Thyroid gland (tissue), 4 donors: ENCODE measurements around the gene SLC26A4. TPM values are rescaled to one million over a fixed set of nuclear protein-coding genes. Genes with fewer than 3 reads are reported as not detected.

Experiments used
- DNase-seq, 2 donors: peaks; one replicate each; pipeline ENCODE4 v3.0.0-alpha.2; 2019
- H3K27ac ChIP-seq, 3 donors: fragments of 200-600 bp; sonication (generic); 1 replicate in 2 of 3; 2 replicates in 1 of 3; pipeline ENCODE4 v1.5.1; 2016 to 2019; ENCODE audit warnings: mild to moderate bottlenecking in 1 of 3, moderate library complexity in 1 of 3
- H3K27me3 ChIP-seq: fragments of 200-600 bp; sonication (generic); one replicate; pipeline ENCODE4 v1.5.1; 2019
- H3K36me3 ChIP-seq, 2 donors: fragments of 200-600 bp; sonication (generic); one replicate each; pipeline ENCODE4 v1.5.1; 2016 to 2019
- H3K4me1 ChIP-seq, 2 donors: fragments of 200-600 bp; sonication (generic); one replicate each; pipeline ENCODE4 v1.5.1; 2017 to 2019
- H3K4me3 ChIP-seq, 3 donors: fragments of 200-600 bp; sonication (generic); replicated peaks in 1 of 3; 1 replicate in 2 of 3; 2 replicates in 1 of 3; pipeline ENCODE4 v1.5.1; 2016; ENCODE audit warnings: mild to moderate bottlenecking in 1 of 3
- H3K9me3 ChIP-seq: fragments of 200-600 bp; sonication (generic); one replicate; pipeline ENCODE4 v1.5.1; 2017
- POLR2A ChIP-seq, 2 donors: fragments of 450-650 bp; IDR thresholded peaks; one replicate each; pipeline ENCODE4 v1.6.1; 2017; ENCODE audit warnings: antibody characterized with exemption in 2 of 2, mild to moderate bottlenecking in 2 of 2, moderate library complexity in 1 of 2
- WGBS, 2 donors: methylation state at CpG; one replicate each; pipeline ENCODE4 v1.1.5; 2017; 5-methylcytosine and 5-hydroxymethylcytosine counted together
- intact Hi-C: fragments of 100-400 bp; cut with DNase I; formaldehyde crosslinking; loops from one replicate; pipeline ENCODE4 v1.15.1; 2023
- total RNA-seq, 4 donors: library from RNA; depleted of rRNA; stranded (reverse); fragments of >200 nt; gene quantifications; one replicate each; pipeline ENCODE4 v1.2.3, GENCODE V29; 2016
- TF ChIP-seq, protein P1 (sequence below), 6 experiments: fragments of 200-600 bp in 3 of 6; fragments of 450-650 bp in 3 of 6; sonication (generic) in 3 of 6; IDR thresholded peaks; one replicate each; pipeline ENCODE4 v1.5.1; 2016 to 2019; ENCODE audit warnings: antibody characterized with exemption in 6 of 6, mild to moderate bottlenecking in 2 of 6, inconsistent platforms in 1 of 6, moderate library complexity in 1 of 6

Gene SLC26A4
- total RNA-seq, 4 donors from 2014 or later, result 193 to 299 (median 254) TPM

DNA sequence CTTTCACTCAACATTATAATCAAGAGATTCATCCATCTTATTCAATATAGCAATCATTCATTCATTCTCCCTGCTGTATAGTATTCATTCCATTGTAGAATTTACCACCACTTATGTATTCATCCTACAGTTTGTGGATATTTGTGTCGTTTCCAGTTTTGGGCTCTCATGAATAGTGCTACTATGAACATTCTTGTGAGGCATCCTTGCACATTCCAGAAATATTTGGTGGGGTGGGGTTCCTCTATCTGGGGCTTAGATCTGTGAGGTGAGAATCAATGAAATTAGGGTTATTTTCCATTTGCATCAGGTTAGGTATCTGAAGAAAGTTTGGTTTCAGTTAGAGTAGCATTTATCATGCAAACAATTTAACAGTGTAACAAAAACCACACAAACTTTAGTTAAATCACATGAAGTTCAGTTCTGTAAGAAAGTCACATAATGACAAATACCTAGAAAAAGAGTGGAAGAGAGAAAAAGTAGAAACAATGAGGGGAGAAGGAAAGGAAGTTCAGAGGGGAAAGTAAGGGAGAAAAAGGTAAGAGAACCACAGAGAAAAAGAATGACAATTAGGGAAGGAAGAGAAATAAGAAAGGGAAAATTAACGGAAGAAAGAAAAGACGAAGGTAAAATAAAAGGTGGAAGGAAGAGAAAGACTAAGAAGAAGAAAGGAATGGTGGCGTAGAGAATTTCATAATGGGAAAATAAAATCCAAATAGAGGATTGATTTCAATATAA is 58.0 kb downstream of the SLC26A4 start:
- no peak for DNase-seq
- H3K27me3 ChIP-seq, result no peaks in the 10 kb centered on the region
- no peaks in the 10 kb centered on the region for H3K9me3 ChIP-seq
- intact Hi-C loops, result no loop called here
- WGBS, 2 donors, result 83 to 84% methylated on average over 4 of the region's 4 CpGs
- peak overlapping the region; percentile 40 to 93 (median 63) for H3K27ac ChIP-seq
- H3K4me3 ChIP-seq, result no peak overlapping the region
- TF ChIP-seq, protein P1, sequence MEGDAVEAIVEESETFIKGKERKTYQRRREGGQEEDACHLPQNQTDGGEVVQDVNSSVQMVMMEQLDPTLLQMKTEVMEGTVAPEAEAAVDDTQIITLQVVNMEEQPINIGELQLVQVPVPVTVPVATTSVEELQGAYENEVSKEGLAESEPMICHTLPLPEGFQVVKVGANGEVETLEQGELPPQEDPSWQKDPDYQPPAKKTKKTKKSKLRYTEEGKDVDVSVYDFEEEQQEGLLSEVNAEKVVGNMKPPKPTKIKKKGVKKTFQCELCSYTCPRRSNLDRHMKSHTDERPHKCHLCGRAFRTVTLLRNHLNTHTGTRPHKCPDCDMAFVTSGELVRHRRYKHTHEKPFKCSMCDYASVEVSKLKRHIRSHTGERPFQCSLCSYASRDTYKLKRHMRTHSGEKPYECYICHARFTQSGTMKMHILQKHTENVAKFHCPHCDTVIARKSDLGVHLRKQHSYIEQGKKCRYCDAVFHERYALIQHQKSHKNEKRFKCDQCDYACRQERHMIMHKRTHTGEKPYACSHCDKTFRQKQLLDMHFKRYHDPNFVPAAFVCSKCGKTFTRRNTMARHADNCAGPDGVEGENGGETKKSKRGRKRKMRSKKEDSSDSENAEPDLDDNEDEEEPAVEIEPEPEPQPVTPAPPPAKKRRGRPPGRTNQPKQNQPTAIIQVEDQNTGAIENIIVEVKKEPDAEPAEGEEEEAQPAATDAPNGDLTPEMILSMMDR (IDR thresholded peaks at IDR 0.05), result no peak
- no peak for TF ChIP-seq POLR2A (IDR thresholded peaks at IDR 0.05)
- H3K4me1 ChIP-seq, result peaks cover 45 to 64% of the 10 kb centered on the region in 2 donors
- no peaks in the 10 kb centered on the region for H3K36me3 ChIP-seq

DNA sequence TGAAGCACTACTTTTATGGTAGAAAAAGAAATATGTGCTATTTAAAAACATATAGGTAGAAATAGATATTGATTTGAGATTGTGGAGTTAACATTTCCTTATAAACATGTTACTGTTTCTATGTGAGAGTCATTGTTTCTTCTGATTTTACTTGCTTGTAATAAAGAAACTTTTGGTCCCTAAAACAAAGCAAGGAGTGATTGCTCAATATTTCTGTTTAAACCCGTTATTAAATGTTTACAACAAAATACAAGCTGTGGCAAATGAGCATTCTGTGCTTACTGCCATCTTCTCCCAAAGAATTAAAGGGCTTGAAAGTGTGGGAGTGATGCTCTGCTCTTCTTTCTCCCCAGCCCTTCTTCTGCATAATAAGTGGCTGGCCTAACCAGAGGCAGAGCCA is 60.7 kb downstream of the SLC26A4 start:
- 59 to 82% methylated on average over 1 of the region's 1 CpG for WGBS, 2 donors
- Histone ChIP-seq H3K9me3 (no peaks in the 10 kb centered on the region), H3K4me3 (no peak overlapping the region), H3K36me3 (no peaks in the 10 kb centered on the region), H3K27ac (peak overlapping the region; percentile 63 to 93 (median 70)), H3K27me3 (no peaks in the 10 kb centered on the region), H3K4me1 (peaks cover 29 to 53% of the 10 kb centered on the region in 2 donors)
- intact Hi-C loops, result loop anchor here (10.0 kb wide), 1 partner anchor 146 kb away; no protein-coding TSS in a partner anchor
- DNase-seq, result no peak
- TF ChIP-seq, protein P1 (IDR thresholded peaks at IDR 0.05), result no peak
- no peak for TF ChIP-seq POLR2A (IDR thresholded peaks at IDR 0.05)

DNA sequence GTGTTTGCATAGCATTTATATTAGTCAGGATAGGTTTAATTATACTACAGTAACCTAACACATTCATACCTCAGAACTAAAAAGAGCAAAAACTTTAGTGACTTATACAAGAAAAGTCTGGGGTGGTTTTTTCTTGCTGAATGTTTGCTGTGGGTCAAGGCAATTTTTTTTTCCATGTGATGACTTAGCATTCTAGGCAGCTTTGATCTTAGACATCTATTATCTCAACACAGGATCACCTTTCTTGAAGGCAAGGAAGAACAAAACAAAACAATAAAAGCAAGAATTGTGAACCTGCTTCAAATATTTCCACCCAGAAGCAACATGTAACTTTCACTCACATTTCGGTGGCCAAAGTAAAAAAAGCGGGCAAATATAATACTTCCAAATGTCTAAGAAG is 62.6 kb downstream of the SLC26A4 start:
- Histone ChIP-seq H3K36me3 (no peaks in the 10 kb centered on the region), H3K27me3 (no peaks in the 10 kb centered on the region), H3K4me1 (peaks cover 24 to 49% of the 10 kb centered on the region in 2 donors), H3K27ac (peak overlapping the region in 2 of 3 donors; percentile 42 to 50), H3K4me3 (no peak overlapping the region), H3K9me3 (no peaks in the 10 kb centered on the region)
- DNase-seq, result no peak
- no peak for TF ChIP-seq POLR2A (IDR thresholded peaks at IDR 0.05)
- TF ChIP-seq, protein P1 (IDR thresholded peaks at IDR 0.05), result no peak
- intact Hi-C loops, result loop anchor here (10.0 kb wide), 1 partner anchor 148 kb away; no protein-coding TSS in a partner anchor
- 95 to 96% methylated on average over 2 of the region's 2 CpGs for whole genome bisulfite sequencing, 2 donors

DNA sequence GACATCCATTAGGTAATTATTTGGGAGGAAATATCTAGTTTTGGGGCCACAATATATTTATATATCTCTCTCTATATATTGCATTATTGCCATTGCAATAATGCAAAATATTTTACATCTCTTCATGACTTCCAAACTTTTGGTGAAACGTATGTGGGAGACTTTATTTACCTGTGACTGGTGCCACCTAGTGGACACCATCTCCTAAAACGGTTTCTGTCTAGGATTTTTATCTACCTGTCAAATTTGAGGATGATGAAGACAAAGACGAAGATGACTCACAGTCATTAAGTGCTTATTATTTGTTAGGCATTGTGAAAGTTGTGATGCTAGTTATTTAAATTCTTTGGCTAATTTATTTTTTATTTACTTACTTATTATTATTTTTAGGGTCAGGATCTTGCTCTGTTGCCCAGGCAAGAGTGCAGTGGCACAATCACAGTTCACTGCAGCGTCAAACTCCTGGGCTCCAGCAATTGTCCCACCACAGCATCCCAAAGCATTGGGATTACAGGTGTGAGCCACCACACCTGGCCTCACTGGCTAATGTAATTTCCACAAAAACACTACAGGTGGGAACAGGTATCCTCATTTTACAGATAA is 64.6 kb downstream of the SLC26A4 start:
- no peak for TF ChIP-seq POLR2A (IDR thresholded peaks at IDR 0.05)
- TF ChIP-seq, protein P1 (IDR thresholded peaks at IDR 0.05), result peak in 5 of 6 experiments; percentile 50 to 79 (median 66)
- H3K27ac ChIP-seq, result no peak overlapping the region
- 24 to 30% methylated on average over 4 of the region's 4 CpGs for WGBS, 2 donors
- intact Hi-C loops, result loop anchor here (5.0 to 10.0 kb wide), 2 partner anchors 150 to 263 kb away; no protein-coding TSS in a partner anchor
- H3K27me3 ChIP-seq, result no peaks in the 10 kb centered on the region
- DNase-seq, result peak; percentile 59 to 62
- H3K9me3 ChIP-seq, result no peaks in the 10 kb centered on the region
- peaks cover 10 to 29% of the 10 kb centered on the region in 2 donors for H3K4me1 ChIP-seq
- H3K36me3 ChIP-seq, result no peaks in the 10 kb centered on the region
- H3K4me3 ChIP-seq, result no peak overlapping the region
